Transverse colon (tissue), 4 donors: Measurements from ENCODE around the gene DCP1A. TPM values are rescaled to one million over a fixed set of nuclear protein-coding genes. Genes with fewer than 3 reads are reported as not detected.

Experiments used
- DNase-seq: peaks from one replicate; pipeline ENCODE4 v3.0.0-alpha.2; 2019
- H3K27ac ChIP-seq, 4 donors: fragments of 200-600 bp; sonication (generic); 2 replicates each; pipeline ENCODE4 v1.5.1; 2016 to 2018; ENCODE audit warnings: inconsistent platforms in 4 of 4
- H3K27me3 ChIP-seq: fragments of 200-600 bp; sonication (generic); 2 replicates; pipeline ENCODE4 v1.5.1; 2017; ENCODE audit warnings: inconsistent platforms
- H3K36me3 ChIP-seq, 4 donors: fragments of 200-600 bp; sonication (generic); 2 replicates each; pipeline ENCODE4 v1.5.1; 2017 to 2019; ENCODE audit warnings: inconsistent platforms in 4 of 4
- H3K4me1 ChIP-seq, 4 donors: fragments of 200-600 bp; sonication (generic); 2 replicates each; pipeline ENCODE4 v1.5.1; 2017 to 2020; ENCODE audit warnings: inconsistent platforms in 4 of 4
- H3K4me3 ChIP-seq, 4 donors: fragments of 200-600 bp; sonication (generic); 1 replicate in 1 of 4; 2 replicates in 3 of 4; pipeline versions ENCODE4 v1.5.1 to v1.6.1; 2017 to 2019; ENCODE audit warnings: inconsistent platforms in 4 of 4
- H3K9me3 ChIP-seq, 2 donors: fragments of 200-600 bp; sonication (generic); 2 replicates each; pipeline ENCODE4 v1.5.1; 2017 to 2019; ENCODE audit warnings: inconsistent platforms in 2 of 2
- EP300 ChIP-seq: sonication (generic); formaldehyde crosslinking; IDR thresholded peaks from one replicate; pipeline ENCODE4 v1.6.1; 2017; ENCODE audit warnings: antibody characterized with exemption, low read depth
- POLR2A ChIP-seq: fragments of 450-650 bp; IDR thresholded peaks from one replicate; pipeline ENCODE4 v1.6.1; 2016; ENCODE audit warnings: antibody characterized with exemption, mild to moderate bottlenecking, moderate library complexity
- POLR2AphosphoS5 ChIP-seq, 3 donors: sonication (generic); formaldehyde crosslinking; IDR thresholded peaks; one replicate each; pipeline ENCODE4 v1.6.1; 2016; ENCODE audit warnings: antibody characterized with exemption in 3 of 3
- WGBS, 2 donors: methylation state at CpG; one replicate each; pipeline ENCODE4 v1.1.5; 2018; ENCODE audit warnings: low coverage in 1 of 2; 5-methylcytosine and 5-hydroxymethylcytosine counted together
- in situ Hi-C, 4 donors: fragments of 200-750 bp; cut with MboI; loops; one replicate each; pipeline versions ENCODE4 v1.15.0 to v1.15.1; 2017; ENCODE audit warnings: low sequenced_read_pairs in 3 of 4, low pct_ligation_motif_present in 1 of 4, low pct_unique_long_range_greater_than_20kb in 1 of 4
- intact Hi-C: fragments of 100-400 bp; cut with DNase I; formaldehyde crosslinking; loops from one replicate; pipeline ENCODE4 v1.15.1; 2023; ENCODE audit warnings: low total_unique reads
- total RNA-seq, 4 donors: library from RNA; depleted of rRNA; stranded (reverse); fragments of >200 nt; gene quantifications; one replicate each; pipeline ENCODE4 v1.1.0, GENCODE V29; 2016
- TF ChIP-seq, protein P1 (sequence below), 5 experiments: fragments of 200-600 bp in 3 of 5; fragments of 450-650 bp in 2 of 5; sonication (generic) in 3 of 5; IDR thresholded peaks; 1 replicate in 2 of 5; 2 replicates in 3 of 5; pipeline ENCODE4 v1.5.1; 2016 to 2017; ENCODE audit warnings: antibody characterized with exemption in 5 of 5, inconsistent platforms in 3 of 5, mild to moderate bottlenecking in 2 of 5, moderate library complexity in 1 of 5

DCP1A gene
- total RNA-seq, 4 donors from 2014 or later: 11.6 to 22.4 (median 17.2) TPM

DNA sequence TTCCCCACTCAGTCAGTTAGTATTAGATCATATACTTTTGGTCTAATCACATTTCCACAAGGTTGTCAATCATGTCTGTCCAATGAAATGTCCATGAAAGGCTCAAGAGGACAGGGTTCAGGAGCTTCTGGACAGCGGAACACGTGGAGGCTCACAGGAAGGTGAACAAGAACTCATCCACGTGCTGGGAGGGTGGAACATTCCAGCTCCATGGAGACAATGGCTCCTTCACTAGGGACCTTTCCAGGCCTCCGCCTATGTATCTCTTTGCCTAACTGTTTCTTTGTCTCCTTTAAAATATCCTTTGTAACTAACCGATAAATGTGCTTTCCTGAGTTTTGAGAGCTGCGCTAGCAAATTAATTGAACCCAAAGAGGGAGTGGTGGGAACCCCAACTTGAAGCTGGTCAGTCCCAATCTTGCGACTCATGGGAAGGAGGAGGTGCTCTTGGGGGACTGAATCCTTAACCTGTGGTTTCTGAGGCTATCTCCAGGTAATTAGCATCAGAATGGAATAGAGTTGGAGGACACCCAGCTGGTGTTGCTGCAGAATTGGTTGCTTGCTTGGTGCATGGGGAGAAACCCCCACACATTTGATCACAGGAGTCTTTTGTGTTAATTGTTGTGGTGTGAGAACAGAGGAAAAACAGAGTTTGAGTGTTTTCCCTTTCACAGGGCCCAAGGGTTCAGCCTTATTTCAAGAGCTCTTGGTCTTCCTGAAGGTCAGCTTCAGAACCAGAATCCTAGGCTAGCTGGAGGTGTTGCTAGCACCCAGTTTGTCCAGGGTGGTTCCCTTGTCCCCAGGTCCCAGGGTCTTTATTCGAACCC is 88.5 kb downstream of the DCP1A start:
- no peaks in the 10 kb centered on the region for H3K27me3 ChIP-seq
- in situ Hi-C loops: no loop called here
- no peaks in the 10 kb centered on the region for H3K36me3 ChIP-seq
- intact Hi-C loops: loop anchor here (10.0 kb wide), 1 partner anchor 626 kb away; the partner anchor contains the start of gene ACTR8
- TF ChIP-seq POLR2A (no peak), POLR2AphosphoS5 (IDR thresholded peaks at IDR 0.05) (no peak)
- TF ChIP-seq, protein P1, sequence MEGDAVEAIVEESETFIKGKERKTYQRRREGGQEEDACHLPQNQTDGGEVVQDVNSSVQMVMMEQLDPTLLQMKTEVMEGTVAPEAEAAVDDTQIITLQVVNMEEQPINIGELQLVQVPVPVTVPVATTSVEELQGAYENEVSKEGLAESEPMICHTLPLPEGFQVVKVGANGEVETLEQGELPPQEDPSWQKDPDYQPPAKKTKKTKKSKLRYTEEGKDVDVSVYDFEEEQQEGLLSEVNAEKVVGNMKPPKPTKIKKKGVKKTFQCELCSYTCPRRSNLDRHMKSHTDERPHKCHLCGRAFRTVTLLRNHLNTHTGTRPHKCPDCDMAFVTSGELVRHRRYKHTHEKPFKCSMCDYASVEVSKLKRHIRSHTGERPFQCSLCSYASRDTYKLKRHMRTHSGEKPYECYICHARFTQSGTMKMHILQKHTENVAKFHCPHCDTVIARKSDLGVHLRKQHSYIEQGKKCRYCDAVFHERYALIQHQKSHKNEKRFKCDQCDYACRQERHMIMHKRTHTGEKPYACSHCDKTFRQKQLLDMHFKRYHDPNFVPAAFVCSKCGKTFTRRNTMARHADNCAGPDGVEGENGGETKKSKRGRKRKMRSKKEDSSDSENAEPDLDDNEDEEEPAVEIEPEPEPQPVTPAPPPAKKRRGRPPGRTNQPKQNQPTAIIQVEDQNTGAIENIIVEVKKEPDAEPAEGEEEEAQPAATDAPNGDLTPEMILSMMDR (IDR thresholded peaks at IDR 0.05): no peak
- no peak for DNase-seq
- WGBS, 2 donors: 82 to 93% methylated on average over 3 to 8 of the region's 8 CpGs
- H3K27ac ChIP-seq: no peak overlapping the region
- H3K4me3 ChIP-seq: no peak overlapping the region
- H3K4me1 ChIP-seq: peaks cover 5 to 13% (median 11%) of the 10 kb centered on the region in 4 donors
- no peaks in the 10 kb centered on the region for H3K9me3 ChIP-seq

DNA sequence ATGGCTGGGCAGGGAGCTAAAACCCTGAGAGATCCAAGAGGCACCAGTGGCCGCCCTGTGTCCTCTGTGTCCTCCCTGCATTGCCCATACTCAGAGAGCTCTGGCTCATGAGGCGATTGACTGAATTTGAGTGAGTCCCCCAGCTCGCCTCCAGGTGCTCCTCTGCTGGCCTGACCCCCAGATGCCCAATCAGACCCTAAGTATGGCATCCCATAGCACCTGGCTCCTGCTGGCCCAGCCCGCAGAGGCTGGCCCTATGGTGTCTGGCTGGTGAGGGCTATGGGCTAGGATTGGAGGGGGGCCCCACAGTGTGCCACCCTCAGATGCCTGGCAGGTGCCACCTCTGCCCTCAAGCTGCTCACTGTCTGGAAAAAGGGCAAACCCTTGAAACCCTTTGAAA is 89.9 kb downstream of the DCP1A start:
- DNase-seq: no peak
- no peaks in the 10 kb centered on the region for H3K27me3 ChIP-seq
- TF ChIP-seq POLR2A (no peak), EP300 (no peak), POLR2AphosphoS5 (IDR thresholded peaks at IDR 0.05) (no peak)
- TF ChIP-seq, protein P1 (IDR thresholded peaks at IDR 0.05): no peak
- H3K27ac ChIP-seq: no peak overlapping the region
- intact Hi-C loops (loop anchor here (10.0 kb wide), 1 partner anchor 627 kb away; the partner anchor contains the start of gene ACTR8), in situ Hi-C loops (no loop called here)
- peaks cover 11 to 26% (median 22%) of the 10 kb centered on the region in 4 donors for H3K4me1 ChIP-seq
- no peaks in the 10 kb centered on the region for H3K9me3 ChIP-seq
- no peak overlapping the region for H3K4me3 ChIP-seq
- WGBS, 2 donors: 97% methylated on average over 3 of the region's 4 CpGs; no CpG with 5 or more reads in 1 of the 2 donors
- H3K36me3 ChIP-seq: no peaks in the 10 kb centered on the region

- TF ChIP-seq POLR2AphosphoS5 (IDR thresholded peaks at IDR 0.05) (no peak), POLR2A (no peak), EP300 (no peak)
- TF ChIP-seq, protein P1 (IDR thresholded peaks at IDR 0.05): no peak
- no peaks in the 10 kb centered on the region for H3K9me3 ChIP-seq
- WGBS, 2 donors: 87 to 90% methylated on average over 3 to 5 of the region's 5 CpGs
- no peaks in the 10 kb centered on the region for H3K27me3 ChIP-seq
- in situ Hi-C loops (no loop called here), intact Hi-C loops (loop anchor here (10.0 kb wide), 1 partner anchor 628 kb away; the partner anchor contains the start of gene ACTR8)
- DNase-seq: no peak
- peaks cover 11 to 34% (median 24%) of the 10 kb centered on the region in 4 donors for H3K4me1 ChIP-seq
- H3K36me3 ChIP-seq: no peaks in the 10 kb centered on the region
- no peak overlapping the region for H3K4me3 ChIP-seq
- H3K27ac ChIP-seq: peak overlapping the region in 2 of 4 donors; percentile 95 to 99
Observed at GRCh38 chr3:53256704-53257055, 90.7 kb downstream of the DCP1A start.

DNA sequence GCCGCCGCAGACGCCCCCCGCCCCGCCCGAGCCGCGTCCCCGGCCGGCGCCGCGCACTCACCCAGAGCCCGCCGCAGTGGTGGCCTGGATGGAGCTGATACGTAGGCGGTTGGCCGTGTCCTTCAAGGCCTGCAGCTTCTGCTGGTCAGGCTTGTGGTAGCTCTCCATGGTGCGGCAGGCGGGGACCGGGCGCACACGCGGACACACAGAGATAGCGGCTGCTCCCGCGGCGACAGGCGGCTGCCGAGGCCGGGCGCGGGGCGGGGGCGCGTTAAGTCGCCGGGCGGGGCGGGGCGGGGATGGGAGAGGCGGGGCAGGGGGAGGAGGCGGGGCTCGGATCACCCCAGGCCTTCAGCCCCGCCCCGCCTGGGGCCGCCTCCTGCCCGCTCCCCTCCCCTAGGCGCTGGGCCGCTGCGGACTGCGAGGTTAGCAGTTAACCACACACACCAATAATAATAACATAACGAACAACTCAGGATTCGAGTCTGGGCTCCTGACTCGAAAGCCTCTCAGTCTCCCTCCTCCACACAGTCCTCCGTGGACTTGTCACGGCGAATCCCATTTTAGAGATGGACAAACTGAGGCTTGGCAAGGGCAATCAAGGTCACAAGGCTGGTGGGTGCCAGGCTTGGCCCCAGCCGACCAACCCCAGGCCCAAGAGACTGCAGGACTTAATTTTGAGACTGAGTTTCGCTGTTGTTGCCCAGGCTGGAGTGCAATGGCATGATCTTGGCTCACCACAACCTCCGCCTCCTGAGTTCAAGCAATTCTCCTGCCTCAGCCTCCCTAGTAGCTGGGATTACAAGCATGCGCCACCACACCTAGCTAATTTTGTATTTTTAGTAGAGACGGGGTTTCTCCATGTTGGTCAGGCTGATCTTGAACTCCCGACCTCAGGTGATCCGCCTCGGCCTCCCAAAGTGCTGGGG is 91.3 kb downstream of the DCP1A start, which contains the start of gene TKT:
TKT (minus strand) TSS at position 248 of the 929 bp plus-strand sequence; CDS start at position 168, 80 bp downstream.
- in situ Hi-C loops (no loop called here), intact Hi-C loops (loop anchor here (10.0 kb wide), 1 partner anchor 629 kb away; the partner anchor contains the start of gene ACTR8)
- DNase-seq: peak; percentile 90
- Histone ChIP-seq H3K4me1 (peaks cover 15 to 41% (median 29%) of the 10 kb centered on the region in 4 donors), H3K27me3 (no peaks in the 10 kb centered on the region), H3K27ac (peak within 1 kb of the TSS; percentile 83 to 99 (median 95)), H3K4me3 (peak within 1 kb of the TSS; percentile 80 to 97 (median 84)), H3K9me3 (no peaks in the 10 kb centered on the region), H3K36me3 (no peaks in the 10 kb centered on the region)
- TF ChIP-seq POLR2AphosphoS5 (IDR thresholded peaks at IDR 0.05) (peak; percentile 88 to 95 (median 94)), POLR2A (peak; percentile 63), EP300 (no peak)
- TF ChIP-seq, protein P1 (IDR thresholded peaks at IDR 0.05): no peak
- 25% methylated on average over 34 of the region's 66 CpGs; no CpG with 5 or more reads in 1 of the 2 donors for WGBS, 2 donors
